DOHH2 (cell line): ENCODE measurements around the gene FKBP1B.

Experiments used
- H3F3A ChIP-seq: fragments of 200-600 bp; sonication (generic), shearing (Covaris generic); 2 replicates; pipeline ENCODE4 v1.6.0; 2016; ENCODE audit warnings: antibody characterized with exemption, mild to moderate bottlenecking; ENCODE audit not compliant: control insufficient read depth, insufficient read depth
- H3K27ac ChIP-seq: fragments of 200-600 bp; sonication (generic); 2 replicates; pipeline ENCODE4 v1.5.1; 2014; ENCODE audit warnings: low read depth, mild to moderate bottlenecking, low read length, moderate library complexity
- H3K27me3 ChIP-seq: fragments of 200-600 bp; sonication (generic); 2 replicates; pipeline ENCODE4 v1.6.1; 2014; ENCODE audit warnings: mild to moderate bottlenecking, low read length, mixed read lengths; ENCODE audit not compliant: control insufficient read depth
- H3K36me3 ChIP-seq: fragments of 200-600 bp; sonication (generic); 2 replicates; pipeline ENCODE4 v1.6.1; 2014; ENCODE audit warnings: mild to moderate bottlenecking, low read length, moderate library complexity, mixed read lengths; ENCODE audit not compliant: control insufficient read depth
- H3K4me1 ChIP-seq: fragments of 200-600 bp; sonication (generic); 2 replicates; pipeline ENCODE4 v1.6.1; 2014; ENCODE audit warnings: mild to moderate bottlenecking, low read length, mixed read lengths; ENCODE audit not compliant: control insufficient read depth
- H3K4me2 ChIP-seq: fragments of 200-600 bp; sonication (generic); 2 replicates; pipeline ENCODE4 v1.6.0; 2014; ENCODE audit warnings: mild to moderate bottlenecking, low read length, moderate library complexity
- H3K4me3 ChIP-seq: fragments of 200-600 bp; sonication (generic); 2 replicates; pipeline ENCODE4 v1.5.1; 2014; ENCODE audit warnings: mild to moderate bottlenecking, low read length, mixed read lengths
- H3K79me2 ChIP-seq: fragments of 200-600 bp; sonication (generic); 2 replicates; pipeline ENCODE4 v1.6.1; 2014; ENCODE audit warnings: mild to moderate bottlenecking, low read length, mixed read lengths; ENCODE audit not compliant: control insufficient read depth
- H3K9me2 ChIP-seq: fragments of 200-600 bp; sonication (generic); replicated peaks from 2 replicates; pipeline ENCODE4 v1.6.1; 2014; ENCODE audit warnings: mild to moderate bottlenecking, low read length, mixed read lengths; ENCODE audit not compliant: control insufficient read depth
- H3K9me3 ChIP-seq: fragments of 200-600 bp; sonication (generic); 2 replicates; pipeline ENCODE4 v1.6.1; 2014; ENCODE audit warnings: antibody characterized with exemption, low read length, mixed read lengths; ENCODE audit not compliant: control insufficient read depth, insufficient read depth
- H4K20me1 ChIP-seq: fragments of 200-600 bp; sonication (generic); 2 replicates; pipeline ENCODE4 v1.6.0; 2014; ENCODE audit warnings: low read depth, mild to moderate bottlenecking, antibody characterized with exemption, low read length, moderate library complexity; ENCODE audit not compliant: control insufficient read depth, insufficient read depth
- CTCF ChIP-seq: fragments of 200-600 bp; sonication (generic); IDR thresholded peaks from one replicate; pipeline ENCODE4 v1.5.1; 2014; ENCODE audit warnings: antibody characterized with exemption, mild to moderate bottlenecking, low read depth, low read length; ENCODE audit not compliant: poor library complexity, severe bottlenecking
- EZH2phosphoT487 ChIP-seq: fragments of 200-600 bp; sonication (generic); IDR thresholded peaks from 2 replicates; pipeline ENCODE4 v1.6.1; 2017; ENCODE audit warnings: borderline replicate concordance, mild to moderate bottlenecking, antibody characterized with exemption, low read length, moderate library complexity, mixed read lengths

The FKBP1B gene

GRCh38 chr2:24076849-24077534 lies 27.5 kb downstream of the FKBP1B start:
- H3K4me3 ChIP-seq: peak overlapping the region; percentile 93
- H3K27me3 ChIP-seq: no peaks in the 10 kb centered on the region
- peaks cover 41% of the 10 kb centered on the region for H3K79me2 ChIP-seq
- peak overlapping the region; percentile 73 for H3K4me2 ChIP-seq
- H3K9me2 ChIP-seq: no peaks in the 10 kb centered on the region
- peaks cover 20% of the 10 kb centered on the region for H3K4me1 ChIP-seq
- H3F3A ChIP-seq: 0 out of 2 replicates have a peak, but pooled peaks cover 7% of the 10 kb centered on the region
- no peak overlapping the region for H3K27ac ChIP-seq
- H3K36me3 ChIP-seq: peaks cover 29% of the 10 kb centered on the region
- TF ChIP-seq CTCF (no peak), EZH2phosphoT487 (no peak)
- no peaks in the 10 kb centered on the region for H4K20me1 ChIP-seq
- no peaks in the 10 kb centered on the region for H3K9me3 ChIP-seq

GRCh38 chr2:24077535-24077877 lies 28.0 kb downstream of the FKBP1B start:
- no peaks in the 10 kb centered on the region for H3K9me2 ChIP-seq
- H3K27ac ChIP-seq: no peak overlapping the region
- no peaks in the 10 kb centered on the region for H4K20me1 ChIP-seq
- 0 out of 2 replicates have a peak, but pooled peaks cover 7% of the 10 kb centered on the region for H3F3A ChIP-seq
- peak overlapping the region; percentile 93 for H3K4me3 ChIP-seq
- peaks cover 36% of the 10 kb centered on the region for H3K79me2 ChIP-seq
- H3K4me2 ChIP-seq: peak overlapping the region; percentile 73
- no peaks in the 10 kb centered on the region for H3K27me3 ChIP-seq
- no peaks in the 10 kb centered on the region for H3K9me3 ChIP-seq
- TF ChIP-seq EZH2phosphoT487: no peak
- TF ChIP-seq CTCF: no peak
- H3K4me1 ChIP-seq: peaks cover 20% of the 10 kb centered on the region
- H3K36me3 ChIP-seq: peaks cover 24% of the 10 kb centered on the region

- H3K9me2 ChIP-seq: no peaks in the 10 kb centered on the region
- peak overlapping the region; percentile 73 for H3K4me2 ChIP-seq
- H3K79me2 ChIP-seq: peaks cover 32% of the 10 kb centered on the region
- peaks cover 22% of the 10 kb centered on the region for H3K4me1 ChIP-seq
- TF ChIP-seq CTCF: no peak
- TF ChIP-seq EZH2phosphoT487: no peak
- no peaks in the 10 kb centered on the region for H4K20me1 ChIP-seq
- no peaks in the 10 kb centered on the region for H3K9me3 ChIP-seq
- peak overlapping the region; percentile 93 for H3K4me3 ChIP-seq
- no peaks in the 10 kb centered on the region for H3K27me3 ChIP-seq
- H3K36me3 ChIP-seq: peaks cover 23% of the 10 kb centered on the region
- H3F3A ChIP-seq: 0 out of 2 replicates have a peak, but pooled peaks cover 7% of the 10 kb centered on the region
- H3K27ac ChIP-seq: no peak overlapping the region
These were observed 28.3 kb downstream of the FKBP1B start for GRCh38 chr2:24077879-24078278.
